WTC11 (cell line): Measurements from ENCODE around the gene COG8.

ENCODE experiments used
- CREM ChIP-seq: sonication (generic); formaldehyde crosslinking; IDR thresholded peaks from 2 replicates; pipeline ENCODE4 v1.8.1; 2022; ENCODE audit warnings: mild to moderate bottlenecking, missing genetic modification reagents, moderate library complexity
- ELF4 ChIP-seq: sonication (generic); formaldehyde crosslinking; IDR thresholded peaks from 2 replicates; pipeline ENCODE4 v1.8.1; 2022; ENCODE audit warnings: low read depth, mild to moderate bottlenecking, moderate library complexity, missing genetic modification reagents
- FOXP1 ChIP-seq: sonication (generic); formaldehyde crosslinking; IDR thresholded peaks from 2 replicates; pipeline ENCODE4 v1.8.0; 2022; ENCODE audit warnings: missing genetic modification reagents, mild to moderate bottlenecking, moderate library complexity, borderline replicate concordance
- MYBL2 ChIP-seq: sonication (generic); formaldehyde crosslinking; IDR thresholded peaks from 2 replicates; pipeline ENCODE4 v1.8.1; 2023; ENCODE audit warnings: mild to moderate bottlenecking, moderate library complexity, missing genetic modification reagents
- NR3C1 ChIP-seq: sonication (generic); formaldehyde crosslinking; conservative IDR thresholded peaks from 2 replicates; pipeline ENCODE4 v1.8.1; 2023; ENCODE audit warnings: low read depth, mild to moderate bottlenecking, missing genetic modification reagents
- SMAD3 ChIP-seq: sonication (generic); formaldehyde crosslinking; IDR thresholded peaks from 2 replicates; pipeline ENCODE4 v1.8.0; 2022; ENCODE audit warnings: missing genetic modification reagents, mild to moderate bottlenecking, borderline replicate concordance
- SP1 ChIP-seq: sonication (generic); formaldehyde crosslinking; conservative IDR thresholded peaks from 2 replicates; pipeline ENCODE4 v1.8.1; 2022; ENCODE audit warnings: missing genetic modification reagents
- ZNF121 ChIP-seq: sonication (generic); formaldehyde crosslinking; IDR thresholded peaks from 2 replicates; pipeline ENCODE4 v1.8.0; 2023; ENCODE audit warnings: missing genetic modification reagents
- ZNF396 ChIP-seq: fragments of 250-450 bp; sonication (Bioruptor Pico); IDR thresholded peaks from 2 replicates; pipeline ENCODE4 v1.8.0; 2021; ENCODE audit warnings: mild to moderate bottlenecking, moderate library complexity, borderline replicate concordance
- TF ChIP-seq, protein P1 (sequence below): fragments of 200-600 bp; IDR thresholded peaks from 2 replicates; pipeline ENCODE4 v1.8.0; 2022; ENCODE audit warnings: antibody characterized with exemption
- TF ChIP-seq, protein P2 (sequence below): fragments of 250-450 bp; sonication (Bioruptor Pico); IDR thresholded peaks from 2 replicates; pipeline ENCODE4 v2.1.2; 2022; ENCODE audit warnings: mild to moderate bottlenecking, moderate library complexity
- TF ChIP-seq, protein P3 (sequence below): sonication (generic); formaldehyde crosslinking; IDR thresholded peaks from 2 replicates; pipeline ENCODE4 v1.8.1; 2022; ENCODE audit warnings: low read depth, mild to moderate bottlenecking, moderate library complexity, missing genetic modification reagents, borderline replicate concordance
- TF ChIP-seq, protein P4 (sequence below): sonication (generic); formaldehyde crosslinking; IDR thresholded peaks from 2 replicates; pipeline ENCODE4 v1.8.1; 2023; ENCODE audit warnings: mild to moderate bottlenecking, missing genetic modification reagents, moderate library complexity
- TF ChIP-seq, protein P5 (sequence below): sonication (generic); formaldehyde crosslinking; IDR thresholded peaks from 2 replicates; pipeline ENCODE4 v1.8.0; 2022; ENCODE audit warnings: mild to moderate bottlenecking, missing genetic modification reagents

DNA sequence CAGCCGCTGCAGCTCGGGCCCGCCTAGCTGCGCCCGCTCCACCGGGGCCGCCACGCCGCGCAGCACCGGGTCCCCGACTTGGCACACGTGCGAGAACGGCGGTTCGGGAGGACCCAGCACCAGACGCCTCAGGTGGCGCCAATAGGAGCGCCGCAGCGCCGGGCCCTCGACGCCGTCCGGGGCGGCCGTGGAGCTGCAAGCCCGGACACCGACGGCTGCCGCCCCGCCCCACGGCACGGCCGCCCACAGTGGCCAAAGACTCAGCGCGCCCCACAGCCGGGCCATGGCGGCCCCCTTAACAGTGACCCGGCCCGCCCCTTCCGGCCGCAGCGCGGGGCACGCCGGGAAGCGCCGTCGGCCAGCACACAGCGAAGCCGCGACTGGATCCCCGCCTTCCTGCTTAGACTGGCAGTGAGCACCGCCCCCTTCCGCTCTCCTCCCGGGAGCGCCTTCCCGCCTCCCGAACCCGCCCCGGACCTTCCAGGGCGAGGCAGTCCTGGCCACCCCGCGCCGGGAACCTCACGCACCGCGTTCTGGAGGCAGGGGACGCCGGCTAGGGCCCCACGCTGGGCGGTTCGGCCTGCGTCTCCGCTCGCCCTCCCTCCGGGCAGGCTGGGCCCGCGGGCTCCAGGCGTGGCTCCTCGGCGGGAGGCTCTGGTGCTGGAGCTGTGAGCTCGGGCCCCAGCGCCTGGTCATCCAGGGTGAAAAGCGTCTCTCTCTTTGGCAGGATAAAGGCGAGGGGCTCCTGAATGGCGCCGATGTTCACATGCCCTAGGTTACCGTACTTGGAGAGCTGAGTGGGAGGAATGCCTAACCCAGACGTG lies 8.9 kb downstream of the COG8 start, which contains the start of gene PDF:
- TF ChIP-seq SMAD3 (CRISPR knock-in tag): no peak
- TF ChIP-seq, protein P1, sequence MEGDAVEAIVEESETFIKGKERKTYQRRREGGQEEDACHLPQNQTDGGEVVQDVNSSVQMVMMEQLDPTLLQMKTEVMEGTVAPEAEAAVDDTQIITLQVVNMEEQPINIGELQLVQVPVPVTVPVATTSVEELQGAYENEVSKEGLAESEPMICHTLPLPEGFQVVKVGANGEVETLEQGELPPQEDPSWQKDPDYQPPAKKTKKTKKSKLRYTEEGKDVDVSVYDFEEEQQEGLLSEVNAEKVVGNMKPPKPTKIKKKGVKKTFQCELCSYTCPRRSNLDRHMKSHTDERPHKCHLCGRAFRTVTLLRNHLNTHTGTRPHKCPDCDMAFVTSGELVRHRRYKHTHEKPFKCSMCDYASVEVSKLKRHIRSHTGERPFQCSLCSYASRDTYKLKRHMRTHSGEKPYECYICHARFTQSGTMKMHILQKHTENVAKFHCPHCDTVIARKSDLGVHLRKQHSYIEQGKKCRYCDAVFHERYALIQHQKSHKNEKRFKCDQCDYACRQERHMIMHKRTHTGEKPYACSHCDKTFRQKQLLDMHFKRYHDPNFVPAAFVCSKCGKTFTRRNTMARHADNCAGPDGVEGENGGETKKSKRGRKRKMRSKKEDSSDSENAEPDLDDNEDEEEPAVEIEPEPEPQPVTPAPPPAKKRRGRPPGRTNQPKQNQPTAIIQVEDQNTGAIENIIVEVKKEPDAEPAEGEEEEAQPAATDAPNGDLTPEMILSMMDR: no peak
- TF ChIP-seq SP1 (CRISPR knock-in tag): peak; percentile 95
- peak; percentile 57; the same call in 1 of the 2 replicates for TF ChIP-seq CREM (CRISPR knock-in tag)
- TF ChIP-seq, protein P2, sequence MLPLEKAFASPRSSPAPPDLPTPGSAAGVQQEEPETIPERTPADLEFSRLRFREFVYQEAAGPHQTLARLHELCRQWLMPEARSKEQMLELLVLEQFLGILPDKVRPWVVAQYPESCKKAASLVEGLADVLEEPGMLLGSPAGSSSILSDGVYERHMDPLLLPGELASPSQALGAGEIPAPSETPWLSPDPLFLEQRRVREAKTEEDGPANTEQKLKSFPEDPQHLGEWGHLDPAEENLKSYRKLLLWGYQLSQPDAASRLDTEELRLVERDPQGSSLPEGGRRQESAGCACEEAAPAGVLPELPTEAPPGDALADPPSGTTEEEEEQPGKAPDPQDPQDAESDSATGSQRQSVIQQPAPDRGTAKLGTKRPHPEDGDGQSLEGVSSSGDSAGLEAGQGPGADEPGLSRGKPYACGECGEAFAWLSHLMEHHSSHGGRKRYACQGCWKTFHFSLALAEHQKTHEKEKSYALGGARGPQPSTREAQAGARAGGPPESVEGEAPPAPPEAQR (CRISPR knock-in tag): no peak
- TF ChIP-seq, protein P3, sequence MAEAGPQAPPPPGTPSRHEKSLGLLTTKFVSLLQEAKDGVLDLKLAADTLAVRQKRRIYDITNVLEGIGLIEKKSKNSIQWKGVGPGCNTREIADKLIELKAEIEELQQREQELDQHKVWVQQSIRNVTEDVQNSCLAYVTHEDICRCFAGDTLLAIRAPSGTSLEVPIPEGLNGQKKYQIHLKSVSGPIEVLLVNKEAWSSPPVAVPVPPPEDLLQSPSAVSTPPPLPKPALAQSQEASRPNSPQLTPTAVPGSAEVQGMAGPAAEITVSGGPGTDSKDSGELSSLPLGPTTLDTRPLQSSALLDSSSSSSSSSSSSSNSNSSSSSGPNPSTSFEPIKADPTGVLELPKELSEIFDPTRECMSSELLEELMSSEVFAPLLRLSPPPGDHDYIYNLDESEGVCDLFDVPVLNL: peak; percentile 86
- TF ChIP-seq, protein P4, sequence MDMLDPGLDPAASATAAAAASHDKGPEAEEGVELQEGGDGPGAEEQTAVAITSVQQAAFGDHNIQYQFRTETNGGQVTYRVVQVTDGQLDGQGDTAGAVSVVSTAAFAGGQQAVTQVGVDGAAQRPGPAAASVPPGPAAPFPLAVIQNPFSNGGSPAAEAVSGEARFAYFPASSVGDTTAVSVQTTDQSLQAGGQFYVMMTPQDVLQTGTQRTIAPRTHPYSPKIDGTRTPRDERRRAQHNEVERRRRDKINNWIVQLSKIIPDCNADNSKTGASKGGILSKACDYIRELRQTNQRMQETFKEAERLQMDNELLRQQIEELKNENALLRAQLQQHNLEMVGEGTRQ (CRISPR knock-in tag): peak; percentile 31; the same call in 1 of the 2 replicates
- TF ChIP-seq MYBL2 (CRISPR knock-in tag): peak; percentile 50; the same call in 1 of the 2 replicates
- TF ChIP-seq, protein P5, sequence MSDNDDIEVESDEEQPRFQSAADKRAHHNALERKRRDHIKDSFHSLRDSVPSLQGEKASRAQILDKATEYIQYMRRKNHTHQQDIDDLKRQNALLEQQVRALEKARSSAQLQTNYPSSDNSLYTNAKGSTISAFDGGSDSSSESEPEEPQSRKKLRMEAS: peak; percentile 84
- TF ChIP-seq ZNF396 (CRISPR knock-in tag): no peak
- TF ChIP-seq NR3C1 (CRISPR knock-in tag): no peak
- 0 out of 2 replicates have a peak, but pooled peaks have one; percentile 84 for TF ChIP-seq ELF4 (CRISPR knock-in tag)
- TF ChIP-seq ZNF121 (CRISPR knock-in tag): peak; percentile 22; the same call in 1 of the 2 replicates
- 0 out of 2 replicates have a peak, but pooled peaks have one; percentile 74 for TF ChIP-seq FOXP1 (CRISPR knock-in tag)
